Fibroblast of villous mesenchyme (primary cell): ENCODE results near the gene FLYWCH1. TPM values are rescaled to one million over a fixed set of nuclear protein-coding genes. Genes with fewer than 3 reads are reported as not detected.

Experiments
- DNase-seq: peaks from one replicate; pipeline ENCODE4 v3.0.0-alpha.2; 2010; ENCODE audit warnings: low read depth
- H3K4me3 ChIP-seq: 2 replicates; pipeline ENCODE4 v1.5.1; 2011; ENCODE audit warnings: low read depth, mild to moderate bottlenecking, low read length
- total RNA-seq: library from RNA; depleted of rRNA; stranded (reverse); fragments of >200 nt; gene quantifications from 2 replicates; pipeline ENCODE4 v1.2.3, GENCODE V29; 2012
- TF ChIP-seq, protein P1 (sequence below): IDR thresholded peaks from 2 replicates; pipeline ENCODE4 v1.5.1; 2012; ENCODE audit warnings: low read depth, mild to moderate bottlenecking, low read length; ENCODE audit not compliant: insufficient read depth

FLYWCH1 gene
- total RNA-seq, 1 donor, result 25.9 TPM

DNA sequence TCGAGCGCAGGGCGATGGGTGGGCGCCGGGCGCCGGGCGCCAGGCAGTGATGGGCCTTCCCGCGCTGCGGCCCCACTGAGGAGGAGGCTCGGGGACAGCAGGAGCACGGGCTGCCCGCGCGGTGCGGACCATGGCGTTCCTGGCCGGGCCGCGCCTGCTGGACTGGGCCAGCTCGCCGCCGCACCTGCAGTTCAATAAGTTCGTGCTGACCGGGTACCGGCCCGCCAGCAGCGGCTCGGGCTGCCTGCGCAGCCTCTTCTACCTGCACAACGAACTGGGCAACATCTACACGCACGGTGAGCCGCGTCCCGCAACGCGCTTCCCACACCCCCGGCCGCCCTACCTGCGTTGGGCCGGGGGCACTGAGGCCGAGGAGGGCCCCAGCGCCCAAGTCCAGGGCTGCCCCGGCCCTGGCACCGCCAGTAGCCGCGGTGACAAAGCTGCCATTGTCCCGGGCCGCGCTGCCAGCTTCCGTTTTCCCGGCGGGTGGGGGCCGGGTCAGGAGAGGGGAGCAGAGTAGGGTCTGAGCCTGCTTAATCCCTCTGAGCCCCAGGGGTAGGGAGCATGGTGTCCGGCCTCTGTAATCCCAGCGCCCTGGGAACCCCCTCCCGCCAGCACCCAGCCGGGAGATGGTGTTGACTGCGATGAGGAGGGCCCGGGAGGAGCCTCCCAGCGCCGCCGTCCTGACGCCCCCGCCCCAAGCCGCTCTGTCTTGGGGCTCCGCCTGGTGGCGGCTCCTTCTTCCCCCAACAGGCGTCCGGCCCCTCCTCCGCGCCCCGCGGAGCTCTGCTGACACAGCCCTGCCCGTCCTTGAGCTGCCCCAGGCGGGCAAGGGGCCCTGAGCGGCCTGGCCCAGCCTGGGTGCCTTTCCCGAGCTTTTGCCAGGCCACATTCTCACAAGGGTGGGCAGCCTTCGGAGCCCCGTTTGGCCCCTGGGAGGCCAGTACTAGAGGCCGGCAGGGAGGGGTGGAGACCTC, 58.1 kb downstream of the FLYWCH1 start:
- peak; percentile 30 for DNase-seq
- H3K4me3 ChIP-seq, result peak overlapping the region; percentile 62
- TF ChIP-seq, protein P1, sequence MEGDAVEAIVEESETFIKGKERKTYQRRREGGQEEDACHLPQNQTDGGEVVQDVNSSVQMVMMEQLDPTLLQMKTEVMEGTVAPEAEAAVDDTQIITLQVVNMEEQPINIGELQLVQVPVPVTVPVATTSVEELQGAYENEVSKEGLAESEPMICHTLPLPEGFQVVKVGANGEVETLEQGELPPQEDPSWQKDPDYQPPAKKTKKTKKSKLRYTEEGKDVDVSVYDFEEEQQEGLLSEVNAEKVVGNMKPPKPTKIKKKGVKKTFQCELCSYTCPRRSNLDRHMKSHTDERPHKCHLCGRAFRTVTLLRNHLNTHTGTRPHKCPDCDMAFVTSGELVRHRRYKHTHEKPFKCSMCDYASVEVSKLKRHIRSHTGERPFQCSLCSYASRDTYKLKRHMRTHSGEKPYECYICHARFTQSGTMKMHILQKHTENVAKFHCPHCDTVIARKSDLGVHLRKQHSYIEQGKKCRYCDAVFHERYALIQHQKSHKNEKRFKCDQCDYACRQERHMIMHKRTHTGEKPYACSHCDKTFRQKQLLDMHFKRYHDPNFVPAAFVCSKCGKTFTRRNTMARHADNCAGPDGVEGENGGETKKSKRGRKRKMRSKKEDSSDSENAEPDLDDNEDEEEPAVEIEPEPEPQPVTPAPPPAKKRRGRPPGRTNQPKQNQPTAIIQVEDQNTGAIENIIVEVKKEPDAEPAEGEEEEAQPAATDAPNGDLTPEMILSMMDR, result peak; percentile 46

DNA sequence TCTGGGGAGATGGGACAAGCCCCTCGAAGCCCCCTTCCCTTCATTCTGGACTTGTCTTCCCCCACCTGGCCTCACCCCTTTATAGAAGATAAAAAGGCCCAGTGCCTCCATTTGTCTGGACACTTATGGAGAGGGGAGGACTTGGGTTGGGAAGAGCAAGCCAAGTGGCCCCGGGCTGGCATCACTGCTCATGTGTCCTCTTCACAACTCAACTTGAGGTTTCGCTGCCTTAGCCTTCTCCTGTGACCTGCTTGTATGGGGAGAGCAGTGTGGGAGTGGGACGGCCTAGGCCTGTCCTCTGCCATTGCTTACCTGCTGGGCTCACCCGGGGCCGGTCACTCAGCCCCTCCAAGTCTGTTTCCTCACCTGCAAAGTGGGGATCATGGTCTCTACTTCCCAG, 58.8 kb downstream of the FLYWCH1 start:
- no peak for DNase-seq
- H3K4me3 ChIP-seq, result no peak overlapping the region
- TF ChIP-seq, protein P1, result no peak

DNA sequence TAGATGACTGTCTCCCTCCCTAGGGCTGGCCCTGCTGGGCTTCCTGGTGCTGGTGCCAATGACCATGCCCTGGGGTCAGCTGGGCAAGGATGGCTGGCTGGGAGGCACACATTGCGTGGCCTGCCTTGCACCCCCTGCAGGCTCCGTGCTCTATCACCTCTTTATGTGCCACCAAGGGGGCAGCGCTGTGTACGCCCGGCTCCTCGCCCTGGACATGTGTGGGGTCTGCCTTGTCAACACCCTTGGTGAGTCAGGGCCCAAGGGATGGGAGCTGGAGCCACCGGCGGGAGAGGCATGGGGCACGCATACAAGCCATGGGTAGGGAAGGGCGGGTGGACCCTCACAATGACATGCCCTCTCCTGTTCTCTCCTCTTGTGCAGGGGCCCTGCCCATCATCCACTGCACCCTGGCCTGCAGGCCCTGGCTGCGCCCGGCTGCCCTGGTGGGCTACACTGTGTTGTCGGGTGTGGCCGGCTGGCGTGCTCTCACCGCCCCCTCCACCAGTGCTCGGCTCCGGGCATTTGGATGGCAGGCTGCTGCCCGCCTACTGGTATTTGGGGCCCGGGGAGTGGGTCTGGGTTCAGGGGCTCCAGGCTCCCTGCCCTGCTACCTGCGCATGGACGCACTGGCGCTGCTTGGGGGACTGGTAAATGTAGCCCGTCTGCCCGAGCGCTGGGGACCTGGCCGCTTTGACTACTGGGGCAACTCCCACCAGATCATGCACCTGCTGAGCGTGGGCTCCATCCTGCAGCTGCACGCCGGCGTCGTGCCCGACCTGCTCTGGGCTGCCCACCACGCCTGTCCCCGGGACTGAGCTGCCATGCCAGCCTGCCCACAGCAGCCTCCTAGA, 59.6 kb downstream of the FLYWCH1 start:
- H3K4me3 ChIP-seq, result no peak overlapping the region
- DNase-seq, result no peak
- TF ChIP-seq, protein P1, result no peak

DNA sequence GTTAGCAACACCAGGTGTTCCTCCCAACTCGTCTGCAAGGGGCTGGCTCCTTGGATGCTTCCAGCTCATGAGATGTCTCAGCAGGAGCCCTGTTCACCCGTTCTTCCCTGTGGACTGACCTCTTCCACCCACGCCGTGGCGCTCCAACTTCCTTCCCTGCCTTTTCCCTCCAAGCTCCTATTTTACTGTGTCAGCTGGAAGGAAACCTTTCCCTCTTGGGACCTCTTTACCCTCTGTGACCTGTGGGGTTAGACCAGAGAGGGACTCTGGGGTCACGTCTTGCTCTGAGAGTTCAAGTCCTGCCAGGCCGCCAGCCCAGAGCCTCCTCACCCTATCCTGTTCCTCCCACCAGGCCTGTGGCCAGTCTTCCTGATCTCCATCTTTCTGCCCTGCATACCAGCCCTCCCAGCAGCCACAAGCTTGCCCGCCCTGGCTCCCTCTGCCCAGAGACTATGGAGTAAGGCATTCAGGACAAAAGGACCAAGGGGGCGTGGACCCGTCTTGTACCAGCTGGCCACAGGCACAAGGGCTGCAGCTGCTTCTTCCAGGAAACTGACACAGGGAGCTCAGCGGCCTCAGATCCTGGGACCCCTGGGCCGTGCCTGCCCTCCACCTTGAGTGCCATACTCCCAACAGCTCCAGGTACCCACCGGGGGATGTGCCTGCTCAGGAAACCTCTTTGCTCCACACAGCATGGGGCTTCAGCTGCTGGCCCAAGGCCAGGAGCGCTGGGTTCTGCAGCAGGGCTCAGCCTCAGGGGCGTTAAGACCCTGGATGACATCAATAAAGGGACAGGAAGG, 60.5 kb downstream of the FLYWCH1 start:
- DNase-seq, result no peak
- TF ChIP-seq, protein P1, result no peak
- no peak overlapping the region for H3K4me3 ChIP-seq

DNA sequence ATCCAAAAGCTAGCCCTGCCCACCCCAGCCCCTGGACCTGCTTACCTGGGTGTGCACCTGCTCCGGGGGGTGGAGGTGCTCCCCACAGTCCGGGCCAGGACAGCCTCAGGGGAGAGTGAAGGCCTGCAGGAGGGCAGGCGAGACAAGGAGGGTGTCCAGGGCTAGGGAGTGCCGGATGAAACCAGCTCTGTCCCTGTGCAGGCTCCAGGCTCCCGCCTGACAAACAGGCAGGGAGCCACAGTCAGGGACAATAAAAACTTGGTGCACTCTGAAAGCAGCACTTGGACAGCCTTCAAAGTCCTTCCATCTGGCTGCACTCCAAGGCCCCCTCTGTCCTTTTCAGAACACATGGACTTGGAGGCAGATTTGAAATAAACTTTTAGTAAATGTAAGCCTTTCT, 61.4 kb downstream of the FLYWCH1 start:
- TF ChIP-seq, protein P1, result no peak
- DNase-seq, result no peak
- no peak overlapping the region for H3K4me3 ChIP-seq

DNA sequence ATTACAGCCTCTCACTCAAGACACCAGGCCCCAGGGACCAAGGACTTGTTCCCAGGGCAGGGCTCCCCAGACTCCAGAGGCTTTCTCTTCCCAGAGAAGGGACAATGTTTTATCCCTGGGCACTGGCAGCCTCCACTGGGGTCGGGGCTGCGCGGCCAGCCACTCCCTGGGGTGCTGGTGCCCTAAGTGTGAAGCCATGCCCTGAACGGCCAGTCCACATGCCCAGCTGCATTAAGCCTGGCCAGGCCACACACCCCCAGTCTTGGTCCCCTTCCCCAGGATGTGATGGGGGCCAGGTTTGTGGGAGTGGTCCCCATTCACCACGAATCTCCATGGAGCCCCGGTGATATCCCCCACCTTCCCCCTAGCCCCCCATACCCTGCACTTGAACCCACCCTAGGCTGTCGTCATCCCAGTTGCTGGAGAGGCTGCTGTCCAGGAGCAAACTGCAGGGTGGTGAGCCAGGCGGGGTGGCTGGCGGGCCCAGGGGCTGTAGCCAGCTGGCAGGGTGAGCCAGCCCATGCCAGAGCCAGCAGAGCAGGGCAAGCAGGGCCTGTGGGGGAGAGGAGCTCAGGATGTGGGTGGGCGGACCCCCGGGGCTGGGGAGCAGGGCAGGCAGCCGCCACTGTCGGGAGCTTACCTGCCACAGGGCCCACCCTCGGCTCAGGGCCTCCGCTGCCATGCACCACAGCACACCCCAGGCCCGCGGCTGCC, 62.0 kb downstream of the FLYWCH1 start:
- DNase-seq, result no peak
- TF ChIP-seq, protein P1, result no peak
- no peak overlapping the region for H3K4me3 ChIP-seq
